HCT116 (cell line): Measurements from ENCODE around the gene GALNT14. TPM values are rescaled to one million over a fixed set of nuclear protein-coding genes. Genes with fewer than 3 reads are reported as not detected.

Experiments used
- ATAC-seq: fragments of 200-7000 bp; cut with Tn5 transposase; 2 replicates; pipeline ENCODE4 v1.9.1; 2020; ENCODE audit warnings: mild to moderate bottlenecking, moderate library complexity
- BruUV-seq: library from RNA; stranded (reverse); fragments of 400-500 nt; replicated peaks from 2 replicates; lab custom pipeline; 2021; lab: Mats Ljungman, UMichigan
- CTCF ChIA-PET: fragments of 300-600 bp; sonication (Branson Sonifier 250); formaldehyde crosslinking; loops from one replicate; lab custom pipeline; 2021; ENCODE audit warnings: antibody characterized with exemption; lab: Charles Lee
- POLR2A ChIA-PET: fragments of 300-600, 350-600 bp; sonication (Branson Sonifier 250); formaldehyde crosslinking; loops from one replicate; lab custom pipeline; 2021; ENCODE audit warnings: antibody characterized with exemption; lab: Charles Lee
- RAD21 ChIA-PET, 2 experiments: fragments of 300-600 bp; sonication (Branson Sonifier 250); formaldehyde crosslinking; loops; one replicate each; lab custom pipeline; 2023; ENCODE audit warnings: low total read pairs in 2 of 2; ENCODE audit not compliant: uncharacterized antibody in 2 of 2, unreplicated experiment in 2 of 2, low non-redundant PET in 1 of 2; lab: Charles Lee
- DNase-seq: peaks from one replicate; pipeline ENCODE4 v3.0.0-alpha.2; 2010; ENCODE audit warnings: low read depth, low spot score
- H2AFZ ChIP-seq: fragments of 200-600 bp; shearing (Covaris generic), sonication (generic); 2 replicates; pipeline ENCODE4 v1.6.1; 2017; ENCODE audit warnings: low read depth, mixed run types, mixed read lengths, antibody characterized with exemption, low read length; ENCODE audit not compliant: poor library complexity, severe bottlenecking
- H3K27ac ChIP-seq: 2 replicates; pipeline ENCODE4 v1.5.1; 2012; ENCODE audit warnings: low read depth, low read length
- H3K27me3 ChIP-seq: fragments of 200-600 bp; sonication (generic); 2 replicates; pipeline ENCODE4 v1.6.1; 2016; ENCODE audit warnings: mixed run types, low read length, mixed read lengths; ENCODE audit not compliant: insufficient read depth
- H3K36me3 ChIP-seq, 2 experiments: fragments of 200-500 bp in 1 of 2; fragments of 200-600 bp in 1 of 2; sonication (Bioruptor generic) in 1 of 2; sonication (generic) in 1 of 2; 2 replicates each; pipeline versions ENCODE4 v1.5.1 to v1.6.1; 2014 to 2016; ENCODE audit warnings: low read length in 2 of 2, inconsistent platforms in 1 of 2, mixed read lengths in 1 of 2, mixed run types in 1 of 2; ENCODE audit not compliant: insufficient read depth in 2 of 2, control insufficient read depth in 1 of 2
- H3K4me1 ChIP-seq, 2 experiments: fragments of 200-600 bp in 1 of 2; sonication (generic) in 1 of 2; 2 replicates each; pipeline versions ENCODE4 v1.5.1 to v1.6.1; 2012 to 2017; ENCODE audit warnings: low read length in 2 of 2, inconsistent platforms in 1 of 2, mild to moderate bottlenecking in 1 of 2, mixed read lengths in 1 of 2, mixed run types in 1 of 2, moderate library complexity in 1 of 2; ENCODE audit not compliant: insufficient read depth in 2 of 2, control insufficient read depth in 1 of 2
- H3K4me2 ChIP-seq: fragments of 200-600 bp; sonication (generic); 2 replicates; pipeline ENCODE4 v1.6.1; 2017; ENCODE audit warnings: mixed run types, low read length, mixed read lengths
- H3K4me3 ChIP-seq, 2 experiments: fragments of 200-600 bp in 1 of 2; sonication (generic) in 1 of 2; replicated peaks in 1 of 2; 2 replicates each; pipeline ENCODE4 v1.5.1; 2011 to 2016; ENCODE audit warnings: low read length in 2 of 2, control low read depth in 1 of 2, low read depth in 1 of 2, mild to moderate bottlenecking in 1 of 2, mixed read lengths in 1 of 2, mixed run types in 1 of 2
- H3K79me2 ChIP-seq: fragments of 200-600 bp; sonication (generic); 2 replicates; pipeline ENCODE4 v1.6.1; 2017; ENCODE audit warnings: mild to moderate bottlenecking, mixed run types, low read length, moderate library complexity, mixed read lengths; ENCODE audit not compliant: insufficient read depth
- H3K9ac ChIP-seq: fragments of 200-600 bp; sonication (generic); 2 replicates; pipeline ENCODE4 v1.6.1; 2016; ENCODE audit warnings: low read length, mixed read lengths
- H3K9me2 ChIP-seq: fragments of 200-600 bp; sonication (generic), shearing (Covaris generic); 2 replicates; pipeline ENCODE4 v1.6.1; 2017; ENCODE audit warnings: mixed run types, mild to moderate bottlenecking, moderate library complexity; ENCODE audit not compliant: insufficient read depth
- H3K9me3 ChIP-seq, 2 experiments: fragments of 200-500 bp in 1 of 2; fragments of 200-600 bp in 1 of 2; sonication (Bioruptor generic) in 1 of 2; sonication (generic) in 1 of 2; 2 replicates each; pipeline ENCODE4 v1.6.1; 2014 to 2017; ENCODE audit warnings: low read length in 2 of 2, mixed read lengths in 2 of 2, inconsistent platforms in 1 of 2, low read depth in 1 of 2, mild to moderate bottlenecking in 1 of 2, mixed run types in 1 of 2, moderate library complexity in 1 of 2; ENCODE audit not compliant: control insufficient read depth in 1 of 2, insufficient read depth in 1 of 2
- H4K20me1 ChIP-seq: fragments of 200-600 bp; sonication (generic), shearing (Covaris generic); 2 replicates; pipeline ENCODE4 v1.6.1; 2017; ENCODE audit warnings: mixed run types, mild to moderate bottlenecking, moderate library complexity; ENCODE audit not compliant: insufficient read depth
- CBX3 ChIP-seq: IDR thresholded peaks from 2 replicates; pipeline ENCODE4 v1.6.1; 2012; ENCODE audit warnings: low read depth
- CTCF ChIP-seq, 3 experiments: fragments of 200-600 bp in 1 of 3; sonication (generic) in 1 of 3; IDR thresholded peaks in 2 of 3; conservative IDR thresholded peaks in 1 of 3; 2 replicates each; pipeline ENCODE4 v1.5.1; 2012 to 2017; ENCODE audit warnings: low read depth in 2 of 3, low read length in 2 of 3, antibody characterized with exemption in 1 of 3, borderline replicate concordance in 1 of 3, control low read depth in 1 of 3, mild to moderate bottlenecking in 1 of 3, mixed read lengths in 1 of 3, mixed run types in 1 of 3, moderate library complexity in 1 of 3; ENCODE audit not compliant: insufficient read depth in 1 of 3
- EZH2 ChIP-seq: fragments of 200-600 bp; sonication (generic); IDR thresholded peaks from 2 replicates; pipeline ENCODE4 v1.6.1; 2017; ENCODE audit warnings: antibody characterized with exemption, mixed run types
- FOSL1 ChIP-seq: IDR thresholded peaks from 2 replicates; pipeline ENCODE4 v1.6.1; 2012; ENCODE audit warnings: low read depth
- JUND ChIP-seq: IDR thresholded peaks from 2 replicates; pipeline ENCODE4 v1.6.1; 2012
- MAX ChIP-seq: IDR thresholded peaks from 2 replicates; pipeline ENCODE4 v1.6.1; 2012
- RAD21 ChIP-seq: IDR thresholded peaks from 2 replicates; pipeline ENCODE4 v1.6.1; 2012; ENCODE audit warnings: low read depth, mild to moderate bottlenecking
- REST ChIP-seq: IDR thresholded peaks from 2 replicates; pipeline ENCODE4 v1.6.1; 2012; ENCODE audit warnings: low read depth
- SP1 ChIP-seq: IDR thresholded peaks from 2 replicates; pipeline ENCODE4 v1.6.1; 2012; ENCODE audit warnings: low read depth
- TCF7L2 ChIP-seq: IDR thresholded peaks from 2 replicates; pipeline ENCODE4 v1.7.0; 2011; ENCODE audit warnings: borderline replicate concordance, inconsistent platforms; ENCODE audit not compliant: insufficient read depth, insufficient read length; ENCODE audit errors: extremely low read depth
- ZBTB33 ChIP-seq: IDR thresholded peaks from 2 replicates; pipeline ENCODE4 v1.6.1; 2011; ENCODE audit warnings: mild to moderate bottlenecking, low read length, moderate library complexity; ENCODE audit not compliant: insufficient replicate concordance; ENCODE audit errors: extremely low read depth
- ZFX ChIP-seq: fragments of 450-650 bp; IDR thresholded peaks from 2 replicates; pipeline ENCODE4 v1.6.1; 2017
- intact Hi-C: fragments of 100-400 bp; cut with micrococcal nuclease; formaldehyde crosslinking; loops from 2 replicates; pipeline ENCODE4 v1.10.0; 2022
- total RNA-seq: library from RNA; stranded (reverse); gene quantifications from one replicate; pipeline ENCODE4 v1.2.1, GENCODE V29; 2021; ENCODE audit not compliant: unreplicated experiment

The GALNT14 gene
- total RNA-seq, 1 experiment from 2014 or later = 11.2 TPM

DNA sequence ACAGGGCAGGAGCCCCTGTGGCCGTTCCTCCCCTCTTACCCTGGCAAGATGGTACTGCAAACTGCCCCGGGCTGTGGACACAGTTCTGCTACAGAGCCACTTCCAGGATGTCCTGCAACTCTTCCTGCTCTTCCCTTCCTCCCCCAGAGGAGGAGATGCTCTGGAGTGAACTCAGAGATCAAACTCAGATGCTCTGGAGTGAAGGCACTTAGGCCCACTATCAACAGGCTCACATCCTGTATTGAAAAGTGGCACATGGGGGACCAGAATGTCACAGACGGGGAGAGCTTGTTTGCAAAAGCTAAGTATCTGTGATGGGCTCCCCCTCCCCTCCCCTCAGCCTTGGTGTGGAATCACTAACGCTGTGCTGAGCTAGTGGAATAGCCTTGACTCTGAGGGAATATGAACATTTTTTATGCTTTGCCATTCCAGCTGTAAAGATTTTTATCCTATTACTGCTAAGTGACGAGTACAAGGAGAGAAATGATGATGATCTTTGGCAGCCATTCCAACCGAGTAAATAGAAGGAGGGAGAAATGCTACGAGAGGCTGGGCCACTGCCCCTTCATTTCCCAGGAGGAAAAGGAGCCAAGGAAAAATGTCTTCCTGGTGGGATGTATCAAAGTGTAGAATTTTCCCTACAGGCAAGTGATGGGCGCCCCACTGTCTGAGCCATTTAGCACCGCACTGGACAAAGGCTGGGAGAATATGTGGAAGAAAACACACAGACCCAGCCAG is 152.6 kb downstream of the GALNT14 start:
- no peaks in the 10 kb centered on the region for H3K9me2 ChIP-seq
- H3K36me3 ChIP-seq = no peaks in the 10 kb centered on the region
- intact Hi-C loops = no loop called here
- POLR2A ChIA-PET = no interaction called here
- H3K4me2 ChIP-seq = no peak overlapping the region
- RAD21 ChIA-PET = no interaction called here
- no peak overlapping the region for H3K27ac ChIP-seq
- H3K79me2 ChIP-seq = no peaks in the 10 kb centered on the region
- no peaks in the 10 kb centered on the region for H3K9me3 ChIP-seq
- no peaks in the 10 kb centered on the region for H3K4me1 ChIP-seq
- H3K27me3 ChIP-seq = no peaks in the 10 kb centered on the region
- no TSS peak for BruUV-seq
- CTCF ChIA-PET = no interaction called here
- H3K9ac ChIP-seq = no peak overlapping the region
- no peak overlapping the region for H3K4me3 ChIP-seq
- H4K20me1 ChIP-seq = no peaks in the 10 kb centered on the region
- no peak overlapping the region for H2AFZ ChIP-seq
- ATAC-seq (no peak), DNase-seq (no peak)
- TF ChIP-seq TCF7L2 (no peak), RAD21 (no peak), EZH2 (no peak), FOSL1 (no peak), ZFX (no peak), REST (no peak), MAX (no peak), ZBTB33 (no peak), CBX3 (no peak), SP1 (no peak), CTCF (IDR thresholded peaks at IDR 0.05 in 2 of 3, conservative IDR thresholded peaks at IDR 0.05 in 1 of 3; ENCODE audit: borderline replicate concordance in 1 of 3, insufficient read depth in 1 of 3, low read depth in 2 of 3, low read length in 2 of 3) (no peak), JUND (no peak)
